ENCODE data around the gene LRP1B. TPM values are rescaled to one million over a fixed set of nuclear protein-coding genes. Genes with fewer than 3 reads are reported as not detected.
"Not testable (repeated sequence)": the region's sequence is repeated elsewhere in the genome, so short reads cannot be mapped to it uniquely, and the experiment has no call there.

Gene LRP1B
- total RNA-seq, 1 experiment from 2014 or later = not detected

GRCh38 chr2:140990416-140990815, 1140.4 kb downstream of the LRP1B start:
- H3K9me3 ChIP-seq = 0 out of 2 replicates have a peak, but pooled peaks cover 3% of the 10 kb centered on the region
- H3K27me3 ChIP-seq = no peaks in the 10 kb centered on the region
- H3K36me3 ChIP-seq = no peaks in the 10 kb centered on the region
- DNase-seq = peak; percentile 52
- H3K4me3 ChIP-seq = no peak overlapping the region

DNA sequence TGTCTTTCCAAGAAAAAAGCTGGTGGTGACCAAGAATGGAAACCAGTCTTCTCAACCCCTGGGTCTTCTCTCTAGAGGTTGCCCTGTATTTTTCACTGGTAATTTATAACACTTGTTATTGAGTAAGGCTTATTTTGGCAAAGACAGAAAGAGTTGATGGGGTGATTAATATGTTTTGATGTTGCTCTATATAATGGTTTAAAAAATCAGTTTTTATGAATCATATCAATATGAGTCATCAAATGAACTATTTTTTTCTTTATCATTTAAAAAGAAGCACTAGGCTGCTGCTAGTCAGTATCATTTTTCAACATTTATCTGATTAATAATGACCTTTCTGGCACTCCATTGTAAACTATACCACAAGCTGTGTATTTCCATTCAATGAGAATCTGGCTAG, 1142.2 kb downstream of the LRP1B start:
- Histone ChIP-seq H3K27me3 (no peaks in the 10 kb centered on the region), H3K4me3 (no peak overlapping the region), H3K36me3 (no peaks in the 10 kb centered on the region), H3K9me3 (0 out of 2 replicates have a peak, but pooled peaks cover 3% of the 10 kb centered on the region)
- no peak for DNase-seq

- no peak for DNase-seq
- no peaks in the 10 kb centered on the region for H3K36me3 ChIP-seq
- H3K4me3 ChIP-seq = no peak overlapping the region
- no peaks in the 10 kb centered on the region for H3K9me3 ChIP-seq
- no peaks in the 10 kb centered on the region for H3K27me3 ChIP-seq
Observed at GRCh38 chr2:140986456-140986855, 1144.4 kb downstream of the LRP1B start.

- Histone ChIP-seq H3K4me3 (no peak overlapping the region), H3K36me3 (no peaks in the 10 kb centered on the region), H3K27me3 (no peaks in the 10 kb centered on the region), H3K9me3 (no peaks in the 10 kb centered on the region)
- DNase-seq = no peak
Observed at GRCh38 chr2:140975237-140975636, 1155.6 kb downstream of the LRP1B start.

- Histone ChIP-seq H3K36me3 (no peaks in the 10 kb centered on the region), H3K9me3 (no peaks in the 10 kb centered on the region), H3K4me3 (no peak overlapping the region), H3K27me3 (no peaks in the 10 kb centered on the region)
- DNase-seq = no peak
Observed at GRCh38 chr2:140972724-140973123, 1158.1 kb downstream of the LRP1B start.

DNA sequence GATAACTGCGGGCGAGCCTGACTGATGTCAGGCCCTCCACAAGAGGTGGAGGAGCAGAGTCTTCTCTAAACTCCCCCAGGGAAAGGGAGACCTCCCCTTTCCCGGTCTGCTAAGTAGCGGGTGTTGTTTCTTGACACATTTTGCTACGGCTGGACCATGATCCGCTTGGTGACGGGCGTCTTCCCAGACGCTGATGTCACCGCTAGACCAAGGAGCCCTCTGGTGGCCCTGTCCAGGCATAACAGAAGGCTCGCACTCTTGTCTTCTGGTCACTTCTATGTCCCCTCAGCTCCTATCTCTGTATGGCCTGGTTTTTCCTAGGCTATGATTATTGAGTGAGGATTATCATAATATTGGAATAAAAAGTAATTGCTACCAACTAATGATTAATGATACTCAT, 1166.5 kb downstream of the LRP1B start:
- not testable (repeated sequence) for H3K27me3 ChIP-seq, DNase-seq, H3K9me3 ChIP-seq, H3K36me3 ChIP-seq, H3K4me3 ChIP-seq

GRCh38 chr2:140949932-140950331, 1180.9 kb downstream of the LRP1B start:
- no peak for DNase-seq
- Histone ChIP-seq H3K4me3 (no peak overlapping the region), H3K9me3 (no peaks in the 10 kb centered on the region), H3K27me3 (no peaks in the 10 kb centered on the region), H3K36me3 (no peaks in the 10 kb centered on the region)

DNA sequence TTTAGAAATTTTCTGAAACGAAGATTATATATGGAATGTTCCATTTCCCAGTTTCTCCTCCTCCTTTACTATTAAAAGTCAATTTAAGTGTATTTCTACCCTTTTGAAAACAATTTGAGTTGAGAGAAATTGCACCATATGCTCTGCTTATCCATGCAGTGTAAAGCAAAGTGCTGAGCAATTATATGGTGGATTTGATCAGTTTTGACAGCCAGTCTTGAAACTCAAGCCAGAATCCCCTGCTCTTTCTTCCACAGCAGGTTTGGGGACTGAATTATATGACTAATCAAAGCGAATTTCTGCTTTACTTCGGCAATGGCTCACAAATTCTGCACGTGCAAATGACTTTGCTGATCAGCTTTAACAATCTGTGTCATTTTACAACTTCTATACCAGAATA, 1183.6 kb downstream of the LRP1B start:
- no peaks in the 10 kb centered on the region for H3K27me3 ChIP-seq
- no peak overlapping the region for H3K4me3 ChIP-seq
- H3K9me3 ChIP-seq = no peaks in the 10 kb centered on the region
- H3K36me3 ChIP-seq = no peaks in the 10 kb centered on the region
- DNase-seq = no peak

- Histone ChIP-seq H3K27me3 (no peaks in the 10 kb centered on the region), H3K9me3 (no peaks in the 10 kb centered on the region), H3K36me3 (no peaks in the 10 kb centered on the region), H3K4me3 (no peak overlapping the region)
- DNase-seq = no peak
Observed at GRCh38 chr2:140943867-140944266, 1186.9 kb downstream of the LRP1B start.

- no peak overlapping the region for H3K4me3 ChIP-seq
- DNase-seq = no peak
- H3K27me3 ChIP-seq = no peaks in the 10 kb centered on the region
- H3K36me3 ChIP-seq = no peaks in the 10 kb centered on the region
- no peaks in the 10 kb centered on the region for H3K9me3 ChIP-seq
Observed at GRCh38 chr2:140942284-140942683, 1188.5 kb downstream of the LRP1B start.

- no peaks in the 10 kb centered on the region for H3K27me3 ChIP-seq
- no peak overlapping the region for H3K4me3 ChIP-seq
- DNase-seq = peak; percentile 8
- no peaks in the 10 kb centered on the region for H3K36me3 ChIP-seq
- no peaks in the 10 kb centered on the region for H3K9me3 ChIP-seq
Observed at GRCh38 chr2:140929849-140930248, 1201.0 kb downstream of the LRP1B start.

- Histone ChIP-seq H3K9me3 (no peaks in the 10 kb centered on the region), H3K4me3 (no peak overlapping the region), H3K36me3 (no peaks in the 10 kb centered on the region), H3K27me3 (no peaks in the 10 kb centered on the region)
- no peak for DNase-seq
Observed at GRCh38 chr2:140918426-140918825, 1212.4 kb downstream of the LRP1B start.

DNA sequence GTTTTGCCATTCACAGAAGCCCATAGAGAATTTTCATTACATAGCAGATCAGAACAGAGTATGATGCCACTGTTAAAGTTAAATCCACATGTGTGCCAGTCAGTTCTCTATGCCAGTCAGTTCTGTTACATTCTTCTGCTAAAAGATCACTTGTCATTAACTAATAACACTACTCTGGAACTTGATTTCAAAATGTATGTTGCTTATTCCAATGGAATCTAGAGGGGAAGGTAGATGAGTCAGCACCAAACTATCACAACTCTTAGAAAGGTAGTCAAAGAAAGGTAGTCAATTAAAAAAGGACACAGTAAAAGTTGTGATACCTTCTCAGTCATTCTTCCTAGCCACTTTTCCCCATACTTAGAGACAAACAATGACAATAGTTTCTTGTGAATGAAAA, 1214.4 kb downstream of the LRP1B start:
- no peak for DNase-seq
- Histone ChIP-seq H3K4me3 (no peak overlapping the region), H3K36me3 (no peaks in the 10 kb centered on the region), H3K27me3 (no peaks in the 10 kb centered on the region), H3K9me3 (no peaks in the 10 kb centered on the region)

DNA sequence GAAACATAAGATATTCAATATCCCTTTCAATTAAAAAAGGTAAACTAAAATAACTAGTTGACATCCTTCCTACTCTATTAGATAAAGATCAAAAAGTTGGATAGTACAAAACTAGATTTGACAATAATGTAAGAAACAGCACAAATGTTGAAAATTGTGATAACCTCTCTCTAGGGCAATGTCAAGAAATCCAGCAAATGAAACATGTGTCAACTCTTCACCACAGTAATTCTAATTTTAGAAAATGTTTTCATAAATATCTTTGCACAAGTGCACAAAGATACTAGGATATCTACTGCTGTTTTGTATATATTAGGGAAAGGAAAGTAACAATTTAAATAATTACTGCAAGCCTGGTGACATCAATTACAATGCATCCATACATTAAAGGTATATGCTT, 1220.1 kb downstream of the LRP1B start:
- DNase-seq = no peak
- H3K9me3 ChIP-seq = no peaks in the 10 kb centered on the region
- H3K36me3 ChIP-seq = no peaks in the 10 kb centered on the region
- H3K4me3 ChIP-seq = no peak overlapping the region
- no peaks in the 10 kb centered on the region for H3K27me3 ChIP-seq

- Histone ChIP-seq H3K4me3 (no peak overlapping the region), H3K27me3 (no peaks in the 10 kb centered on the region), H3K9me3 (no peaks in the 10 kb centered on the region), H3K36me3 (no peaks in the 10 kb centered on the region)
- no peak for DNase-seq
Observed at GRCh38 chr2:140905083-140905781, 1225.6 kb downstream of the LRP1B start.

DNA sequence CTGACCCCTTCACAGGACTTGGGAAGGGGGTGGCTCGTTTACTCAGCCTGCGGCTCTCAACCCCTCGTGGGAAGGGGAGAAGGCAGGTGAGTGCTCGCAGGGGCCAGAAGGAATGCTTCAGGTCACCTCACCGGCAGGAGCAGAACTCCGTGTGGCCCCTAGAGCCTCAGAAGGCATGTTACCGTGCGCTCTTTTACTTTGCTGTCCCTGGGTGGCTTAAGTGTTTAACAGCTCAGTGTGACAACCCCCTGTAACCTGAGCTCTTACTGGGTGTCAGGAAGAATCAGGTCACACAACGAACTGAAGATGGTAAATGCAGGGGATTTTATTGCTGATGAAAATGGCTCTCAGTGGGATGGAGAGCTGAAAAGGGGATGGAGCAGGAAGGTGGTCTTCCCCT, 1235.4 kb downstream of the LRP1B start:
- no peak for DNase-seq
- H3K4me3 ChIP-seq = no peak overlapping the region
- no peaks in the 10 kb centered on the region for H3K27me3 ChIP-seq
- H3K36me3 ChIP-seq = no peaks in the 10 kb centered on the region
- H3K9me3 ChIP-seq = no peaks in the 10 kb centered on the region; the same call in 1 of the 2 replicates

DNA sequence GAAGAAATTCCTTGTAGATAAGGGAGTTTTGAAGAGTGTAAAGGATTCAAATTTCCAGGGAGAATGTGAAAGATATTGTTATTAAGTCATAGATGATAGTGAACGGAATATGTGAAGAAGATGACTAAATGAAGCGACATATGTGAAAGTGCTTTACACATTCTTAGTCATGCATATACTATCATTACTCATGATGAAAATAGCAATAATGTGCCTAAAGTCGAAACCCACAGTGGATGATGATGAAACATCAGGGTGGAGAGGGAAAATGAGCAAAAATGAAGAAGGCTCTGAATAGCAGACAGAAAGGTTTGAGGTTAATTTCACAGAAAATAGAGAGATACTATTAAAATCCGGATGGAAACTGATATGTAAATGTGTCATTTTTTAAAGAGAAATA, 1237.1 kb downstream of the LRP1B start:
- Histone ChIP-seq H3K27me3 (no peaks in the 10 kb centered on the region), H3K9me3 (no peaks in the 10 kb centered on the region; the same call in 1 of the 2 replicates), H3K4me3 (no peak overlapping the region), H3K36me3 (no peaks in the 10 kb centered on the region)
- DNase-seq = no peak

- Histone ChIP-seq H3K36me3 (no peaks in the 10 kb centered on the region), H3K4me3 (no peak overlapping the region), H3K9me3 (no peaks in the 10 kb centered on the region; the same call in 1 of the 2 replicates), H3K27me3 (no peaks in the 10 kb centered on the region)
- DNase-seq = no peak
Observed at GRCh38 chr2:140892911-140893637, 1237.7 kb downstream of the LRP1B start.

All from MG63 (cell line).